ENCODE results near the gene PAXIP1. TPM values are rescaled to one million over a fixed set of nuclear protein-coding genes. Genes with fewer than 3 reads are reported as not detected.

The PAXIP1 gene
- total RNA-seq, 1 experiment from 2014 or later = 32.6 TPM

DNA sequence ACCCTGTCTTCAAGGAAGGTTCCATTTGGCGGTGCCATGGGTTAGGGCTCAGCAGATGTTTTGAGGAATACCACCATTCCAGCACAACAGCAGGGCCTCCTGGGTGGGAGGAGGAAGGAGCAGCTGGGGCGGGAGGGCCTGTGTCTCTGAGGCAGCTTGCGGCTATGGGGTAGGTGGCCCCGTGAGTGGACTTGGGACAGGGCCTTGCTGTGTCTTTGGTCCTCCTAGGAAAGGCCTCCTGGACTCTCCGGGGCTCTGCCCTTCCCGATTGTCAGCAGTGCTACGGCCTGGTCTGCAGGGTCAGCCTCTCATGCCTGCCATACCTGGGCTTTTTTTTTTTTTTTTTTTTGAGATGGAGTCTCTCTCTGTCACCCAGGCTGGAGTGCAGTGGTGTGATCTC is 96.7 kb downstream of the PAXIP1 start:
- Histone ChIP-seq H3K27ac (ENCODE audit: insufficient read length, low read depth, low read length) (no peak overlapping the region), H2AK5ac (ENCODE audit: insufficient read length, low read length) (no peak overlapping the region), H3K14ac (ENCODE audit: insufficient read depth, low read length) (no peak overlapping the region), H3K4ac (ENCODE audit: low read depth, low read length) (no peak overlapping the region), H3K79me2 (ENCODE audit: insufficient read depth, low read length) (no peaks in the 10 kb centered on the region), H4K5ac (ENCODE audit: insufficient read length, low read depth, low read length) (no peak overlapping the region), H3K27me3 (ENCODE audit: insufficient read depth, low read length) (no peaks in the 10 kb centered on the region), H3K18ac (ENCODE audit: insufficient read length, low read depth, low read length) (no peak overlapping the region), H3K56ac (ENCODE audit: insufficient read length, low read depth, low read length) (no peak overlapping the region), H2BK5ac (ENCODE audit: insufficient read length, low read length) (no peak overlapping the region), H3K4me1 (ENCODE audit: insufficient read depth, low read length) (no peaks in the 10 kb centered on the region), H3K4me2 (ENCODE audit: insufficient read depth, insufficient read length, low read length) (no peak overlapping the region), H2BK15ac (ENCODE audit: low read depth, low read length) (no peak overlapping the region), H2BK20ac (ENCODE audit: low read depth, low read length, poor library complexity, severe bottlenecking) (no peak overlapping the region), H3K79me1 (ENCODE audit: insufficient read depth, low read depth, low read length, poor library complexity, severe bottlenecking) (no peaks in the 10 kb centered on the region), H2BK12ac (ENCODE audit: insufficient read length, low read depth, low read length) (no peak overlapping the region), H3K23ac (ENCODE audit: insufficient read length, low read depth, low read length) (no peak overlapping the region), H2BK120ac (ENCODE audit: low read depth, low read length, poor library complexity, severe bottlenecking) (no peak overlapping the region), H3T11ph (ENCODE audit: low read length) (no peak overlapping the region), H3K9ac (ENCODE audit: extremely low read depth, insufficient read length, low read length) (no peak overlapping the region), H4K8ac (replicated peaks; ENCODE audit: insufficient read length, low read depth, low read length) (no peak overlapping the region), H2AFZ (ENCODE audit: low read length) (no peak overlapping the region), H3K9me3 (ENCODE audit: control insufficient read depth, low read depth, low read length) (no peaks in the 10 kb centered on the region), H3K23me2 (ENCODE audit: insufficient read length, low read depth, low read length, poor library complexity, severe bottlenecking) (no peaks in the 10 kb centered on the region), H4K91ac (ENCODE audit: insufficient read length, low read depth, low read length) (no peak overlapping the region), H4K20me1 (ENCODE audit: control insufficient read depth, insufficient read depth, insufficient read length) (no peaks in the 10 kb centered on the region)
- Mint-ChIP-seq H3K27me3 (ENCODE audit: low read depth) (peaks cover 15% of the 10 kb centered on the region), H3K27ac (no peak overlapping the region), H3K36me3 (ENCODE audit: insufficient read depth in 1 of 3, low read depth in 3 of 3) (peaks cover 0 to 18% (median 6%) of the 10 kb centered on the region in 3 experiments; a peak in 5 of 7 replicates), H3K4me3 (no peak overlapping the region), H3K9me3 (peaks cover 28 to 35% of the 10 kb centered on the region in 2 experiments), H3K4me1 (peaks cover 5 to 6% of the 10 kb centered on the region in 2 experiments; a peak in 3 of 4 replicates)
- WGBS (ENCODE audit: extremely low coverage, insufficient read length, low lambda C conversion rate) = no CpG with 5 or more reads among the region's 7 CpGs
- no peak for DNase-seq
- TF ChIP-seq, protein P1, sequence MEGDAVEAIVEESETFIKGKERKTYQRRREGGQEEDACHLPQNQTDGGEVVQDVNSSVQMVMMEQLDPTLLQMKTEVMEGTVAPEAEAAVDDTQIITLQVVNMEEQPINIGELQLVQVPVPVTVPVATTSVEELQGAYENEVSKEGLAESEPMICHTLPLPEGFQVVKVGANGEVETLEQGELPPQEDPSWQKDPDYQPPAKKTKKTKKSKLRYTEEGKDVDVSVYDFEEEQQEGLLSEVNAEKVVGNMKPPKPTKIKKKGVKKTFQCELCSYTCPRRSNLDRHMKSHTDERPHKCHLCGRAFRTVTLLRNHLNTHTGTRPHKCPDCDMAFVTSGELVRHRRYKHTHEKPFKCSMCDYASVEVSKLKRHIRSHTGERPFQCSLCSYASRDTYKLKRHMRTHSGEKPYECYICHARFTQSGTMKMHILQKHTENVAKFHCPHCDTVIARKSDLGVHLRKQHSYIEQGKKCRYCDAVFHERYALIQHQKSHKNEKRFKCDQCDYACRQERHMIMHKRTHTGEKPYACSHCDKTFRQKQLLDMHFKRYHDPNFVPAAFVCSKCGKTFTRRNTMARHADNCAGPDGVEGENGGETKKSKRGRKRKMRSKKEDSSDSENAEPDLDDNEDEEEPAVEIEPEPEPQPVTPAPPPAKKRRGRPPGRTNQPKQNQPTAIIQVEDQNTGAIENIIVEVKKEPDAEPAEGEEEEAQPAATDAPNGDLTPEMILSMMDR (conservative IDR thresholded peaks at IDR 0.05) = no peak
